IPS DF 4.7 (cell line): Measurements from ENCODE around the gene AMPD1.

Experiments used
- DNase-seq: peaks from one replicate; pipeline ENCODE4 v3.0.0-alpha.2; 2013; ENCODE audit warnings: low spot score; ENCODE audit errors: extremely low read depth

Gene AMPD1

GRCh38 chr1:114695430-114696058 is at the start of gene AMPD1:
AMPD1 (minus strand) TSS chr1:114695546; CDS start chr1:114695471, 75 bp downstream.
- no peak for DNase-seq

DNA sequence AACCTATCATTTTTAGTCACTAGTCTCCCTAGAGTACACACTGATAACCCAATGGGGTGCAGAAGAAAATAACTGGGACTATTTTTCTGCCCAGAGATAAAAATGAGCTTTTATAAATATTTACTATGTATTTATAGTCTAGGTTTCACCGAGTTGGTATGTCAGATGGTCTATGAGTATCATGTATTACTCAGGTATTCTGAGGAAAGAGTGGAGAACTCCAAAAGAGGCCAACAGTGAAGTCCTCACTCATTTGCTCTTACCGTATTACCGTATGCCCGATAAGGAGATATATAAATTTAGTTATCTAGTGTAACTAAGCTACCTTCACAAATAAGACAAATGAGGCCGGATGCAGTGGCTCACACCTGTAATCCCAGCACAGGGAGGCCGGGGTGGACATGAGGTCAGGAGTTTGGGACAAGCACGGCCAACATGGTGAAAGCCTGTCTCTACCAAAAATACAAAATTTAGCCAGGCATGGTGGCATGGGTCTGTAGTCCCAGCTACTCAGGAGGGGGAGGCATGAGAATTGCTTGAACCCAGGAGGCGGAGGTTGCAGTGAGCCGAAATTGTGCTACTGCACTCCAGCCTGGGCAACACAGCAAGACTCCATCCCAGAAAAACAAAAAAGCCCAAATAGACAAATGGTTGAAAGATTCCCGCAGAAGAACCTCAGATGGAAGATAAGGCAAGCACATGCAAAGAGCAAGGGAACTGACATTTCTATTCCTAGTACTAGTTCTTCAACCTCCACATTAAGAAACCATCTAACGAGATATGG is 46.8 kb upstream of the AMPD1 start:
- DNase-seq = no peak

DNA sequence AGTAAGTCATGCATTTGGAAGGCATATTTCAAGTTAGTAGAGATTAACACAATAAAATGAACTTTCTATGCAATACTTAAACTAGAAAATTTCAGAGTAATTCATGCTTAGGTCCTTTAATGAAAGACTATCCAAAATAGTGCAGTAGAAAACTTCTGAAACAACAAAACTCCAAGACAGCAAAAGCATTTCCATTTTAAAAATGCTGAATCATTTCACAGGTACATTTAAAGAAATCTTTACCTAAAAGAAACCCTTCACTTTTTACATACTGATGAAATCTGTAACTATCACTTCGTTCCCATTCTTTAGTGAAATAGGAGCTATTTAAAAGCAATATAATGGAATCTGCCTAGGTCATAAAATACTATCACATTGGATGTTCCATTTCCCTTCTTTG is 45.0 kb upstream of the AMPD1 start:
- DNase-seq = no peak

DNA sequence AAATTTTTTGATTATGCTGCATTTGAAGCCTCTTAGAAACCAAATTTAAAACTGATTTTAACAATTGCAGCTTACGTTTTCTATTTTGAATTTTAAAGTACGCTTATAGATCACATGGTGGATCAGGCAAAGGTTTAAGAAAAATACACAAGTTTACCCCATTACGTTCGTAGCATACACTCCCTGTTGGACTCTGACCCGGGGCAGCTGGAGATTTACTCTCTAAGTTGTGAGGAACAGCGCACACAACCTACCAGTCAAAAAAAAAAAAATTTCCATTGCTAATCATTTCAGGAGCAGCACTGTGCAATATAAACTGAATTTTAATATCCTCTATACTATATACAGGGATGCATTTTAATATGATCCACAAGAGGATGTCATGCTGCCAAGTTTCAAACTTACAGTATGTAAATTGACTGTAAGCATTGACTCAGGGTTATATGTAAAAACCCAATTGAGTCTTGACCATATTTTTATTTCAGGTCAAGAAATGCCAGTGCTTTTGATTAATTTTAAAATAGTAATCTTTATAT is 42.0 kb upstream of the AMPD1 start:
- DNase-seq = no peak

DNA sequence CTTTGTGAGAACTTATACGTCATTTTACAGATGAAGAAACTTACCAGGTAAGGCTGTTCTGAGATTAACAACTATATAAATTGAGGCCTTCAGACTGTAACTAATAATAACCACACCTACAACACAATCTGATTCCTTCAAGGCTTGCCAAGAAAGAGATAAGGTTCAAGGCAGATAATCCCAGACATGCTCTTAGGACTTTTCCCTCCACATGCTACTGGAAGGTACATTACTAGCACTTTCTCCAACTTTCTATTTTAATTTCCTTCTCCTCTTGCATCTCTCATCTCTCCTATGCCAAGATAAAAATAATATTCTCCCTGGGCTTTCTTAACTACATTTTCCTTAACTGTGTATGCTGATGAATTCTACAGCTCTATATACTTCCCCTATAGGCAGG is 40.1 kb upstream of the AMPD1 start:
- DNase-seq = no peak

- no peak for DNase-seq
Measured at GRCh38 chr1:114729782-114730181, 34.4 kb upstream of the AMPD1 start.

- DNase-seq = no peak
Measured at GRCh38 chr1:114728553-114728952, 33.2 kb upstream of the AMPD1 start.

GRCh38 chr1:114725230-114725629 is 29.9 kb upstream of the AMPD1 start:
- no peak for DNase-seq

GRCh38 chr1:114723915-114724314 is 28.6 kb upstream of the AMPD1 start:
- DNase-seq = no peak

GRCh38 chr1:114723457-114723856 is 28.1 kb upstream of the AMPD1 start:
- no peak for DNase-seq

DNA sequence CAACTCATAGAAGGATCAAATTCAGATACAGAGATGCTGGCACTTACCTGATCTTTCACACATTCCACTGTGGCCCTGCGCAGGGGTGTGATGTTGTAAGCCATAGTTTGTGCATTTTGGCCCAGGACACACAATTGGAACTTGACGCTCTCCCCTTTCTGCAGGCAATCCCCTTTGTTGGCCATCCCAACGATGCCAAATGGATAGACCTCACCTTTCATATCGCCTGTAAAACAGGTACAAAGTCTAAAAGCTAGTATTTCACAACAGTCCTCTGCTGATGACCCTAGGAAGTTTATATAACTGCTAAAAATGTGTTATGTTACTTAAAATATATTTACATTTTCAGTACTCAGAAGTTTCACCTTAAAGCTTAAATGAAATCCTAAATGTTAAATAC is 25.1 kb upstream of the AMPD1 start:
- DNase-seq = no peak

- no peak for DNase-seq
Measured at GRCh38 chr1:114719424-114719787, 24.1 kb upstream of the AMPD1 start.

DNA sequence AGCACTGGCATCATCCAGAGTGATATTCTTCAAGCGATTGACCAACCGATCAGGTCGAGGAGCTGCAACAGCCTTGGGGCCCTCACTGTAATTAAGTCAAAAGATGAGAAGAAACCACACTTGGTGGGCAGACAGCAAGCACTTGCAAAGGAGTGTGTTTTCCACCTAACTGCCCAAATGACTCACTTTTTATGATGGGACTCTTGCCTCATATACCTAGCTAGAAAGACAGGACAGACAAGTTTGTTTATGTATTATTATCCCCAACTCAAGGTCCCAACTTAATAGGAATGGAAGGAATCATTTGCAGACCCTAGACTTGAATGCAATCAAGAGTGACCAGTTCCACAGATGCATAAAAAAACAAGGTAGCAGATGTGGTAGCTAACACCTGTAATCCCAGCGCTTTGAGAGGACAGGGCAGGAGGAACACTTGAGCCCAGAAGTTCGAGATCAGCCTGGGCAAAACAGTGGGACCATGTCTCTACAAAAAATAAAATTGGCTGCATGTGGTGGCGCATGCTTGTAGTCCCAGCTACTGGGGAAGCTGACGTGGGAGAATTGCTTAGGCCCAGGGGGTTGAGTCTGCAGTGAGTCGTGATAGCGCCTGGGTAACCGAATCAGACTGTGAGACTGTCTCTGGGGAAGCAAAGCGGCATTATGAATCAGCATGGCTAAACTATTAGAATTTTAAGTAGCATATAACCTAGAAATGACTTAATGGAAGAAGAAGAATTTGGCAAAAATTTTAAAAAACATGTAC is 23.5 kb upstream of the AMPD1 start:
- no peak for DNase-seq

- peak; percentile 44 for DNase-seq
Measured at GRCh38 chr1:114716304-114717170, 21.2 kb upstream of the AMPD1 start, which contains the start of gene NRAS. NRAS (minus strand) TSS chr1:114716771; CDS start chr1:114716160, 611 bp downstream.

GRCh38 chr1:114715952-114716303 is 20.6 kb upstream of the AMPD1 start:
- DNase-seq = no peak

GRCh38 chr1:114712977-114713376 is 17.6 kb upstream of the AMPD1 start:
- no peak for DNase-seq

DNA sequence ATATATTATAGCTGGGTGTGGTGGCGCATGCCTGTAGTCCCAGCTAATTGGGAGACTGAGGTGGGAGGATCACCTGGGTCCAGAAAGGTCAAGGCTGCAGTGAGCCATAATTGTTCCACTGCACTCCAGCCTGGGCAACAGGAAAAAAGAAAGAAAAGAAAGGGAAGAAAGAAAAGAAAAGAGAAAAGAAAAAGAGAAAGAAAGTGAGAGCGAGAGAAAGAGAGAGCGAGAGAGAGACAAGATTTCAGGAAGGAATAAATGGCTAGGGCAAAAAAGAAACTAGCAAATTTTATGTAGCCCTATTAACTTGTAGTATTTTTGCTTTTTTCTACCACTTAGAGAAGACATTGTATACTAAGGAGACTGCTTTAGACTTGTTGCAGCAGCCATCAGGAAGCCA is 15.0 kb upstream of the AMPD1 start:
- no peak for DNase-seq

DNA sequence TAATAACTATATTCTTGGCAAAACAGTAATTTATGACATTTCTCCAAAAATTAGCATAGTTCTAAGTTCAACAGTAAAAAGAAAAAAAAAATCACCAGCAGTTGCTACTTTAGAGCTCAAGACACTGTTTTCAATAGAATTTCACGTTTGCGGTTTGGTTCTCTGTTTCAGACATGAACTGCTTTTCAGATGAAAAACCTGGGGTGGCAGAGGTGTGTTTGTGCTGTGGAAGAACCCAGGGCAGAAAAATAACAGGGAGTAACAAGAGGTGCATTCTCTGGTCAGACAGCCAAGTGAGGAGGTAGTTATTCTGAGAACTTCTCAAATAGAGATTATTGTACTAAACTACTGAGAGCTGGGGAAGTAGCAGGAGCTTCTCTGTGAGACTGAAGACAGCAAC is 12.3 kb upstream of the AMPD1 start:
- no peak for DNase-seq

- no peak for DNase-seq
Measured at GRCh38 chr1:114703242-114703641, 7.9 kb upstream of the AMPD1 start.

- no peak for DNase-seq
Measured at GRCh38 chr1:114702737-114703136, 7.4 kb upstream of the AMPD1 start.

DNA sequence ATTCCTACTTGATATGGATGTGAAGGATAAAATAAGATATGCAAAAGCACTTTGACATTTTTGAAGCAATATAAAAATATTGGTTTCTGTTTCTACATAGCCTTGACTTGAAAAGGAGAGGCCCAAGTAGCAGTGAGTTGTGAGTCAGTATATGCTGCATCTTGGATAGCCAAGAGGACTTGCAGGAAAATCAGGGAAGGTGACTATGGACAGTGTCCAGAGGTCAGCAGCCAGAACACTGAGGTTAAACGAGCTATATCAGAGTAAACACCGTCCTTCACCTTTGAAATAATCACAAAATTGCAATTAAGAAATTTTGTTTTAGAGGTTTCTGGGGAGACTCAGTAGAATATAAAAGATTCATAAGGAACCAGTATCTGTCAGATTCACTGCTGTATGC is 6.6 kb upstream of the AMPD1 start:
- no peak for DNase-seq
